HG02840 (cell line): Measurements from ENCODE around the gene YY1.
"Not testable (repeated sequence)": the region's sequence is repeated elsewhere in the genome, so short reads cannot be mapped to it uniquely, and the experiment has no call there.

ENCODE experiments used
- ATAC-seq: cut with Tn5 transposase; IDR thresholded peaks from one replicate; pipeline ENCODE4 v1.9.1; 2021; ENCODE audit warnings: mild to moderate bottlenecking, moderate library complexity, moderate number of reproducible peaks; ENCODE audit not compliant: unreplicated experiment, low FRiP score

Gene YY1

DNA sequence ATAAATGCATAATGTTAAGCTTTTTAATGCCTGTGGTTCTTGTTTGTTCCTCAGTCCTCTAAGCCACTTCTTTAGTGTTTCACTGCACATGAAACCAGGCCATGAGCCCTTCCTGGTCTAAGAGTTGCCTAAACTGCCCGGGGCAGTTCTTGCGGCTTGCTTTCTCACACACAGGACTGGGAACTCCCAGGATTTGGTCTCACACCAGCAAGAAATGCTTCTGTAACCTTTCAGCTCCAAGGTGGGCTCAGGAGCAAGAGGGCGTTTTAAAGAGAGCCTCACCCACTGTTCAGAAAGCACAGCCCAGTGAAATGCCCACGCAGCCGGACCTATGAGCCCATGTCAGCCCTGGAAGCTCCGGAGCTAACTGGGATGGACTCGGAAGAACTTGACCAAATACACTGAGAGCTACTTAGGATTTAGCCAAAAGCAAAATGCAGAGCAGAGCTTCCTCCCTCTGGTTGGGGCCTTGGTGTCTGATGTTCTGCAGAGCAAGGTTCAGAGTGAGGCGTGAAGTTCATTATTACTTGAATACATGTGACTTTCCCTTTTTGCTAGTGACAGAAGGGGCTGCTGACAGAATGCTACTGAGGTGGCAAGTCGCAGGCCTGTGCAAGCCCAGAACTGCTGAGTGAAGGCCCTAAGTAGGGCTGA, 43.9 kb downstream of the YY1 start:
- no peak for ATAC-seq

DNA sequence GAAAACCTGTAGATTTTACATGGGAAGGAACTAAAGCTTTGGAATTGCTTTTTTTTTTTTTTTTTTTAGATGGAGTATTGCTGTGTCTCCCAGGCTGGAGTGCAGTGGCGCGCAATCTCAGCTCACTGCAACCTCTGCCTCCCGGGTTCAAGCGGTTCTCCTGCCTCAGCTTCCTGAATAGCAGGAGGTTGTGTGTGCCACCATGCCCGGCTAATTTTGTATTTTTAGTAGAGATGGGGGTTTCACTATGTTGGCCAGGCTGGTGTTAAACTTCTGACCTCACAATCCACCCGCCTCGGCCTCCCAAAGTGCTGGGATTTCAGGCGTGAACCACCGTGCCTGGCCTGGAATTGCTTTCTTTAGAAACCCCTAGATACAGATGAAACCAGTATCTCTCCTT, 44.5 kb downstream of the YY1 start:
- not testable (repeated sequence) for ATAC-seq

DNA sequence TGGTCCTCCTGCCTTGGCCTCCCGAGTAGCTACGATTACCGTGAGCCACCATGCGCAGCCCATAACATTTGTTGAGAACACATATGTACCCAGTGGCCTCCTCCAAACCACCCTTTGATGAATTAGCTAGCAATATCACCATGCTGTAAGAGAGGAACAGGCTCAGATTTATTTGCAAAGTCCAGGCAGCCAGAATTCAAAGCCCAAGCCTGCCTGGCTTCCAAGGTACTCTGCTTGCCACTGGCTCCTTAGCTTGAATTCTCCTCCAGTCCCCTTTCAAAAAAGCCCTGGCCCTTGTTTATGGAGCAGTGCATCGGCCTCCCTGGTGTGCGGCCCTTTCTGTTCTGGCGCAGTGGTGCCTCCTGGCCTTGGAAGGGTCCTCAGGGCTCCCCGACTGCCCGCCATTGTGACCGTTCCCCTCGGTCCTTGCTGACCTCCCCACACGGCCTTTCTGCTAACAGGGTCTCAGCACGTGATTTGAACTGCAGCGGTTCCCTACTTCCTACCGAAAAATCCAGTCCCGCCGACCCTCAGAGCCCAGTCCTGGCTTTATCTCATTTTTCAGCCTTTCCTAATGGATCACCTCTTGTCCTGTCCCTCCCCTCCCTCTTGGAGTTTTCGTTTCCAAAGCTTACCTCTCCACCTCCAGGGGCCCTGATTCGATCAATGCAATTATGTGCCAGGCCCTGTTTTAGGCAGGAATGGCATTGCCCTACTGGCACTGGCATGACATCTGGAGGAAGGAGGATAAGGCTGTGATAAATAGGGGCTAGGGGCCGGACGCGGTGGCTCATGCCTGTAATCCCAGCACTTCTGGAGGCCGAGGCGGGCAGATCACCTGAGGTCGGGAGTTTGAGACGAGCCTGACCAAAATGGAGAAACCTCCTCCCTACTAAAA, 45.3 kb downstream of the YY1 start:
- no peak for ATAC-seq

DNA sequence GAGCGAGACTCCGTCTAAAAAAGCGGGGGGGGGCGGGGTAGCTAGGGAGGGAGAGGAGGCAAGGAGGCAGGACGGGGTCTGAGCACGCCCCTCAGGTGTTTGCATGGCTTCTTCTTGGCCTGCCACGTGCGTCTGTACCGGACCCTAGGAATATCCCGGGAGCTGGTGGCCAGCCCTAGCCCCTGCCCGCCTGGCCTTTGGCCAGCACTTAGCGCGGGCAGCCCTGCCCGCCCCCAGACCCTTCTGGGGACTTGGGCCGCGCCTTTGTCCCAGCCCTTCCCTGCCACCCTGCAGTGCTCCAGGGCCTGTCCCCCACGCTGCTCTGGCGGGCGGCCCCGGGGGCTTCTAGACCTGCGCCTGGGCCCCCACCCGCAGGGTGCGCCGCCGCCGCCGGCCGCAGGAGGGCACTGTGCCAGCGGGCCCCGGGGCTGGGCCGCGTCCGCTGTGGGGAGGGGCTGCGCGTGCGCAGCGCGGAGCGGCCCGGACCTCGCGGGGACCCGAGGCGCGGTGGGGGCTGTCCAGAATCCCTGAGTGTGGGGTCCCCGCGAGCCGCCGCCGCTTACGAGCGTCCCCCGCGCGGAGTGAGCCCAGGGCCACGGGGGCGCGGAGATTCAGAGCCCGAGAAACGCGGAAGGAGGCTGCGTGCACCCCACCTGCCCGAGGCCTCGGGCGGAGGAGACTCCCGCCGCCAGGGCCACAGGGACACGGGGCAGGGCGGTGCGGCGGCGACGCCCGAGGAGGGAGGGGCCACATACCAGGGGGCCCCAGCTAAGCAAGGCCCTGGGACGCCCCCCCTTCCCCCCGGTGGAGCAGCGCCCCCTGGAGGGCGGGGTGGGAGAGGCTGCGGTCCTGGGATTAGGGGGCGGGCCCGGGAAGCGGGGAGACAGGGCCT, 46.3 kb downstream of the YY1 start:
- ATAC-seq = peak; percentile 82

DNA sequence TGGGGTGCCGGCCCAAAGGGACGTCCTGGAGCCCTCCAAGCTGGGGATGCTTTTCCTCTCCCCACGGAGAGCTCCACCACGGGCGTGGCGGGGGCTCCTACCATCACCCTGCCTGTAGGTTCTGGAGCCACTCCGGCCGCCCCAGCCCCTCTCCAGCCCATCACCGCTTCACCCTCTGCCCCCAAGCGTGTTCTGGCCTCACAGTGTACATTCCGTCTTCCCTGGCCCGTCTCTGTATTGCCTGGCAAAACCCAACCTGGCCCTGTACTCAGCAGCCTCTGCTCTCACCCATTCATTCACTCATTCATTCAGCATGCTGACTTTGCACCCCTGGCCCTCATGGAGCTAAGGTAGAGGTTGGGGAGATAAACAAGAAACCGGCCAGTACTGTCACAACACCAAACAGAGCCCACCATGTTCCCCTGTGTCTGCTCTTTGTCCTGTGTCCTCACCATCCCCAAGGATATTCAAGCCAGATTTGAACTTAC, 47.0 kb downstream of the YY1 start:
- no peak for ATAC-seq

DNA sequence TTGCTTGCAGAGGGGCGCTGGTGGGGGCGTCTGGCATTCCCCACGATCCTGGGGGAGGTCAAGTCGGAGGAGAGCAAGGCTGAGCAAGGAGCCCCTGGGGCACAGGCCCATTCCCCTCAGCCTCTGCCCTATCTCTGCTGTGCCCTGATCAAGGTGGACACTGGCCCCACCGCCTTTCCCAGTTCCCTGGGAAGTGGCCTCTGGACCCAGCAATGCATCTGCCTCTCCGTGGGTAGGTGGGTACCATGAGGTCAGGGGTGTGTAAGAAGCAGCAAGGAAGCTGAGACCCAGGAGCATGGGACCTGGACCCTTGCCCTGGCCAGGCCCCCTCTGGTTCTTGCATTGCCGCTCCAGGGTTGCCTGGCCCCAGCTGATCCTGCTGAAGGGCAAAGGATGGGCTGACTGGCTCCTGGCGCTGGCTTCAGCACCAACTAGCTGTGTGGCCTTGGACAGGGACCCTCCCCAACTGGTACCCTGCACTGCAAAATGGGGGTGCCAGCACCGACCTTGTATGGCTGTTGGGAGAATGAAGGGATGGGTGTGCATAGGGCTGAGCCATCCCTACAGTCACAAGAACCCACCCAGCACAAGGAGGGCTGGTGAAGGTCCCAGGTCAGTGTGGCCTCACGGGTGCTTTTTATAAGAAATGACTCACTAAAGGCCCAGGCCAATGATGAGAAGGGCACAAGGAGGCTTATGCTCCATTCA, 47.7 kb downstream of the YY1 start:
- ATAC-seq = no peak

DNA sequence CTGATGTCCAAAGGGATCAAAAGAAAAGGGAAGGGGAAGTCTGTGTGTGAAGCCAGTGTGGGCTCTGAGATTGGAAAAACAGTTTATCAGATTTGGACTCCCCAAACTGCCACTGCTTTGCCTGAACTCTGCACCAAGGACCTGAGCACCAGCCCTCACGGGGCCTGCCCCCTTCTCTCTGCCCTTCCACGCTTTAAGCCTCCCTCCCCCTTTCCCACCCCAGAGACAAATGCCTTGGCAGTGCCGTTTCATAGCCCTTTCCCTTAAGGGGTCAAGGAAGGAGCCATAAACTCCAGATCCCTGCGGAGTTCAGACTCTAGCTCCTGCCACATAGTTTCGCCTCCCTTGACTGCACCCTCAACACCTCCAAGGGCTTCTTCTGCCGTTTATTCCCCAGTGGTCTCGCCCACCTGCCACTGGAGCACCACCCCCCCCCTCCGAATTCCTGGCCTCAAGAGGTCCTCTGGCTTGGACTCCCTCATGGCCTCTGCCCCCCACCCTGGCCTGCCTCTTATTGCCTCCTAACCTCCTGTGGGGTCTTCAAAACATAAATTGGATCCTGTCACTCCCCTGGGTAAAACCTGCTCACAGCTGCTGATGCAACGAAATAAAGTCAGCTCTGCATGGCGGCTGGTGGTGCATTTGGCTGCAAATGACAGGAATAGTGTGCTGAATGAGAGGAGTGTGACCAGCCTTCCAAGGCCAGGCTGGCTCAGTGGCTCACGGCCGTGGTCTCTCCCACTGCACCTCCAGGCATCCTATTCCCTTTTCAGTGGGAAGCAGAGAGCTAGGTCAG, 48.5 kb downstream of the YY1 start:
- no peak for ATAC-seq

DNA sequence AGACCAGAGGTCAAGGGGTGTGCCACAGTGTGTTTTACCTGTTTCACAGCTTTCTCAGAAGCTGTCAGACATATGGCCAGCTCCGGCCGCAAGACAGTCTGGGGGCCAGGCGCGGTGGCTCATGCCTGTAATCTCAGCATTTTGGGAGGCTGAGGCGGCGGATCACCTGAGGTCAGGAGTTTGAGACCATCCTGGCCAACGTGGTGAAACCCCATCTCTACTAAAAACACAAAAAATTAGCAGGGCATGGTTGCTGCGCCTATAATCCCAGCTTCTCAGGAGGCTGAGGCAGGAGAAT, 49.0 kb downstream of the YY1 start:
- ATAC-seq = not testable (repeated sequence)

DNA sequence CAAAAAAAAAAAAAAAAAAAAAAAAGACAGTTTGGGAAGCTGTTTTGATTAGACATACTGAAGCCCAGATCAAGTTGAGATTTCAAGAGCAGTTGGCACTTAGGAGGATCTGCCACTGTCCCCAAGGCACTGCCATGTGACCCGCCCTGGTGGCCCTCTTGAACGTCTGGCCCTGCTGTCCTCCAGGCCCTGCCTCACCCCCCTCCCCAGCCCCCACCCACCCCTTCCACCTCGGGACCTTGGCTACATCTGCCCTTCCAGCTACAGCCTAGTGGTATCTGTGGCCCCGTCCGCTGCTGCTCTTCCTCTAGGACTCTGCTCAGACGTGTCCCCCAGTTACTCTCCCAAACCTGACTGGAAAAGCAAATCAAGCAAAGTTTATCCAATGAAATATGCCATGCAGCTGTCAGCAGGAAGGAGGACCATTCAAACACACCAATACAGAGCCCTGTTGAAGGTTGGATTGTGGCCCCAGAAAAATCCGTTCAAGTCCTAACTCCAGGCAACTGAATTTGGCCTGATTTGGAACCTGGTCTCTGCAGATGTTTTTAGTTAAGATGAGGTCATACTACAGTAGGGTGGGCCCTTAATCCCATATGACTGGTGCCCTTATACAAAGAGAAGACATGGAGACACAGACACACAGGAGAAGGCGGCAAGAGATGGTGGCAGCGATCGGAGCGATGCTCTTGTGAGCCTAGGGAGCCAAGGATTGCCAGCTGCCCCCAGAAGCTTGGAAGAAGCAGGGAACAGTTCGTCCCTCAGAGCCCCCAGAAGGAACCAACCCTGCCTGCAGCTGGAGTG, 49.6 kb downstream of the YY1 start:
- ATAC-seq = no peak

DNA sequence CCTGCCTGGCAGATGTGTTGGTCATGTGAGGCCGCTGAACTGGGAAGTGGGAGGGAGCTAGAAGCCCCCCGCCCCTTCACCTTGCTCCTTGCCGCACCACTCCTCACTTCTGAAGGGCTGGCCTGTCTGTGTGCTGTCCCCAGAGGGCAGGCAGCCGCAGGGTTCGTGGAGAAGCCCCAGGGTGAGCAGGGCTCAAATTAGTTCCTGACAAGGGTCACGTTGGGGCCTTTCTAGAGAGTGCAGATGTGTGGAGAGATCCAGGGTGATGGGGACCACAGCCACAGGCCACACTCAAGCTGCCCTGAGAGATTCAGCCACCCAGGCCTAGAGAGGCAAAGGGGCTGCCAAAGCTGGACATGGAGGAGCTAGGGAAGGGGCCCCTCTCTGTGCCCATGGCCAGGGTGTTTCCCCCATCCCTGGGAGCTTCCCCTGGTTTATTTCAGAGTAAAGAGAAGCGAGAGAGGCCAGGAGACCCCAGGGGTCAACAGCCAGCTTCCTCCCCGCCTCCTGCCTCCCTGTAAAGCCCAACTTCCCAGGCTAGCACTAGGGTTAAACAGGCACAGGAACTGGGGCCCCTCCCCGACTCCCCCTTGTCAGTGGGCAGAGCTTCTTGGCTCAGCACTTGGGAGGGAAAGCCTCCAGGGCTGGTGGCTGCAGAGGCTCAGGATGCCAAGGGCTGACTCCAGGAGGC, 51.1 kb downstream of the YY1 start:
- no peak for ATAC-seq

DNA sequence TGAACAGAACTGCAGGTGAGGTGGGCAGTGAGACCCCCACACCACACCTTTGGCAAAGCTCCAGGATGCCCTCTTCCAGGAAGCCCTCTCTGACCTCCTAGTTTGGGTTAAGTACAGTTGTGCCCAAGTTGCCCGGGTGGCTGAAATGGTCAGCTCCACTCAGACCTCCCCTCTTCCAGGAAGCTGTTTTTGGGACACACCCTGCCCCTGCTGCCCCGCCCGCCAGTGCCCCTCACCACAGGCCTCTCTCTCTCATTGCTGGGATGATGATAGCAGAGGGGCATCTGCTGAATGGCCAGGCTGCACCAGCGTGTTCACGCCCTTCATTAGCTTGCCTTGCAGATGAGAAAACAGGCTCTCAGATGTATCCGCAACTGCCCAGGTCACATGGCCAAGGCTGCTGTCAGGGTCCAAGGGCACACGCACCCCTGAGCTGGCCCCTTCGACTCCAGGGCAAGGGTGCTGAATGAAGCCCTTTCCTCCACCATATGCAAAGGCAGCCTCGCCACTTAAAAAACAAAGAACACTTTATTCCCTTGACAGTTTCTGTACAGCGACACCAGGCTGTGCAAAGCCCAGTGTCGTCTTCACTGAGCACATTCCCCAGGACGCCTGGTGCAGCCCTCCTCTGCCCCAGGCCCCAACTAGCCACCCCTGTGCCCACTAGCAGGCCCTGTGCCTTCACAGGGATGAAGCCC, 51.8 kb downstream of the YY1 start:
- no peak for ATAC-seq

DNA sequence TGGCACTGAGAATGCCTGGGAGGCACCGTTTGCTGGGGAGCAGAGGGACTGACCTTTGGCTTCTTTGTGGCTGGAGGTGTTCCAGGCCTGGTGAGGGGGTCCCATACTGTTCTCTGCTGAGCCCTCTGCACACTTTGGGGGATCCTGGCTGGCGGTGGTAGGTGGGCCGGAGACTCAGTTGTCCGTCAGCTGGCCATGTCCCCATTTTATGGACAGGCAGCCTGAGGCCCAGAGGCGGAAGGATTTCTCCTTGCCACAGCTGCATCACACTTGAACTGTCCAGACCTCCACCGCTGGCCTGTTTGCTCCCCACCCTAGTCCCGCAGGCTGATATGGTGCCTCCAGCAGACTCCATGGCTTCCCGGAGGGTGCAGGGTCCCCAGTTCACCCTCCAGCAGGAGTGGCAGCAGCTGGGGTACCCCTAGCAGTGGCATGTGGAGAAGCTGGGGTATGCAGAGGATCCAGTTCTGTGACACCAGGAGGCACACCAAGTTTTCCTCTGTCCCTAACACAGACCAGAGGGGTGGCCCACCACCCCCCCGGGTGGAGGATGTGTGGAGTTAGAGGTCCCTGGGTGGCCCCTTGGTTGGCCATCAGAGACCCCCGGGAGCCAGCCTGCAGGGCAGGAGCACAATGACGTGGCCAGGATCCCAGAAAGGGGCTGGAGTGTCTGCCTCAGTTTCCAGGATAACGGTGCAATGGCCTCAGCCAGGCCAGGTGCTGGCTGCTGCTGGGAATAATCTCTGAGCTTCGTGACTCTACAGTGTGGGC, 52.5 kb downstream of the YY1 start:
- ATAC-seq = no peak

DNA sequence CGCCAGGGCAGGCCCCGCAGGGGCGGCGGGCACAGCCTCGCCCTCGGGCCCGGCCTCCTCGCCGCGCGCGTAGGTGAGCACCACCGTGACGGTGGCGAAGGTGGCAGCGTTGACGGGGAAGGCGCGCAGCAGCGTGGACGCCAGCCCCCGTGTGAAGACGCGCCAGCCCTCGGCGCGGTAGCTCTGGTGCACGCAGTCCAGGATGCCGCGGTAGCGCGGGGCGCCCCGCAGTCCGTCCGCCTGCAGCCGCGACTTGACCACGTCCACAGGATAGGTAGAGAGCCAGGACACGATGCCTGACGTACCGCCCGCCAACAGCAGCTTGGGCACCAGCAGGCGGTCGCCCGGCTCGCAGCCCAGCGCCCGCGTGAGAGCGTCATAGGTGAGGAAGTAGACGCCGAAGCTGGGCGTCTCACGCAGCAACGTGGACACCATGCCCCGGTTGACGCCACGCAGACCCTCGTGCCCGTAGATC, 53.4 kb downstream of the YY1 start:
- ATAC-seq = no peak

DNA sequence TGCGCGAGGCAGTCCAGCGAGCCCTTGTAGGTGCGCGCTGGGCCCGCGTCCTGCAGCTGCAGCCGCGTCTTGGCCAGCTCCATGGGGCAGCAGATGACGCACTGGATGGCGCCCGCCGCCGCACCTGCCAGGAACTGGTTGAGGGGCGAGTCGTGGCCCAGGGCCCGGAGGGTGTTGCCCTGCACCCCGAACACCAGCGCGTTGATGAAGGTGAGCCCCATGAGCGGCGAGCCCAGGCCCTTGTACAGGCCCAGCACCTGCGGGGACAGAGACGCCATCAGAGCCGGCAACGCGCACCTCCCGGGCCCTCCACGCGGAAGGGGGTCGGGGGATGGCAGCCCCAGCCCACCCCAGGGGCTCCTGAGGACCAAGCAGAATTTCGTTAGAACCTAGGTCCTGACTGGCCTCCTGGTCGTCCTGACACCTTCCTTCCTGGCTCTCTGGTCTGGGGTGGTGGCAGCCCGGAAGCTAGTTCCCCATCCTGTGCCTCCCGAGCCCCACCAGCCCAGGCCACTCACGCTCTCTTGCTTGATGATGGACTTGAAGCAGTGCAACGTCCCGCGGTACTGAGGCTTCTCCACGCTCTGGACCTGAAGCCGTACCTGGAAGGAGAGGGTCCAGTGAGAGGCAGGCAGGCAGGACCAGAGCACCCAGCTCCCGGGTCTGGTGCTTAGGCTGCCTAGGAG, 54.0 kb downstream of the YY1 start:
- ATAC-seq = no peak

DNA sequence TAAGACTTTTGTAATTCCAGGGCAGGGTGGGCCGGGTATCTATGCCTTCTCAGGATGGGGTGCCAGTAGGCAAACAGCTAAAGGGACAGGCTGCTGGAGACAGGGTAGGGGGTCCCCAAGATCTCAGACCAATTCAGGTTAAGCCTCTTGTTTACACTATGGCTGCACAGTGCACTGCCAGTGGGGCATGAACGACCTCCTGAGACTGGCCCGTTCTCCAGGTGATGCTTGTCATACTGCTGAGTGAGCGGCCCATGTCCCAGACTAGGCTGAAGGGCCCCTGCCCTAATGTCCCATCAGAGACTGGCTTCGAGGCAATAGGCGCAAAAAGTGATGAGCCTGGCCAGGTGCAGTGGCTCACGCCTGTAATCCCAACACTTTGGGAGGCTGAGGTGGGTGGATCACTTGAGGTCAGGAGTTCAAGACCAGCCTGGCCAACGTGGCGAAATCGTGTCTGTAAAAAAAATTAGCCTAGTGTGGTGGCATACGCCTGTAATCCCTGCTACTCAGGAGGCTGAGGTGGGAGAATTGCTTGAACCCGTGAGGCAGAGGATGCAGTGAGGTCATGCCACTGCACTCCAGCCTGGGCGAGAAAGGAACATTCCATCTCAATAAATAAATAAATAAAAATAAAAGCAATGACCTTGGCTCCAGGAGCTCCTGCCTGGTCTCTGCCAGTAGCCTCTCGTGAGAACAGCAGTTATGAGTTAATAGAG, 54.7 kb downstream of the YY1 start:
- ATAC-seq = no peak
